SU-DHL-6 (cell line): ENCODE measurements around the gene USP6.
"Not testable (repeated sequence)": the region's sequence is repeated elsewhere in the genome, so short reads cannot be mapped to it uniquely, and the experiment has no call there.

ENCODE experiments used
- H2AFZ ChIP-seq: fragments of 200-600 bp; sonication (generic); 2 replicates; pipeline ENCODE4 v1.6.1; 2014; ENCODE audit warnings: low read depth, mild to moderate bottlenecking, moderate library complexity, mixed read lengths, antibody characterized with exemption, low read length; ENCODE audit not compliant: severe bottlenecking
- H3F3A ChIP-seq: fragments of 200-600 bp; shearing (Covaris generic); 2 replicates; pipeline ENCODE4 v1.6.0; 2016; ENCODE audit warnings: antibody characterized with exemption, mild to moderate bottlenecking; ENCODE audit not compliant: insufficient read depth
- H3K27ac ChIP-seq: fragments of 200-600 bp; sonication (generic); 2 replicates; pipeline ENCODE4 v1.5.1; 2016; ENCODE audit warnings: low read depth, mild to moderate bottlenecking, low read length, moderate library complexity, mixed read lengths
- H3K27me3 ChIP-seq: fragments of 200-600 bp; sonication (generic), shearing (Covaris generic); 2 replicates; pipeline ENCODE4 v1.6.0; 2014; ENCODE audit warnings: mild to moderate bottlenecking, low read length
- H3K36me3 ChIP-seq: fragments of 200-600 bp; sonication (generic); 2 replicates; pipeline ENCODE4 v1.6.1; 2014; ENCODE audit warnings: mild to moderate bottlenecking, low read length, mixed read lengths
- H3K4me2 ChIP-seq: fragments of 300-600, 200-600 bp; shearing (Covaris generic), sonication (generic); 2 replicates; pipeline ENCODE4 v1.6.0; 2014; ENCODE audit warnings: low read length, low read depth, mild to moderate bottlenecking; ENCODE audit not compliant: poor library complexity, severe bottlenecking
- H3K4me3 ChIP-seq: fragments of 200-600 bp; sonication (generic); 2 replicates; pipeline ENCODE4 v1.5.1; 2014; ENCODE audit warnings: antibody characterized with exemption, low read length, mild to moderate bottlenecking, mixed read lengths; ENCODE audit not compliant: insufficient read depth, poor library complexity, severe bottlenecking
- H3K79me2 ChIP-seq: fragments of 200-600 bp; sonication (generic); 2 replicates; pipeline ENCODE4 v1.6.1; 2014; ENCODE audit warnings: mild to moderate bottlenecking, low read length, moderate library complexity; ENCODE audit not compliant: insufficient read depth
- H3K9ac ChIP-seq: fragments of 200-600 bp; sonication (generic); 2 replicates; pipeline ENCODE4 v1.7.0; 2014; ENCODE audit warnings: mild to moderate bottlenecking, low read length
- H3K9me2 ChIP-seq: fragments of 200-600 bp; sonication (generic); replicated peaks from 2 replicates; pipeline ENCODE4 v1.6.1; 2014; ENCODE audit warnings: low read length; ENCODE audit not compliant: insufficient read depth
- H3K9me3 ChIP-seq: fragments of 200-600 bp; sonication (generic); 2 replicates; pipeline ENCODE4 v1.6.1; 2014; ENCODE audit warnings: low read length, mixed read lengths; ENCODE audit not compliant: insufficient read depth
- H4K20me1 ChIP-seq: fragments of 200-600 bp; sonication (generic); 2 replicates; pipeline ENCODE4 v1.6.1; 2014; ENCODE audit warnings: low read depth, mild to moderate bottlenecking, antibody characterized with exemption, low read length, moderate library complexity, mixed read lengths
- CTCF ChIP-seq: fragments of 200-600 bp; sonication (generic); IDR thresholded peaks from one replicate; pipeline ENCODE4 v1.5.1; 2017; ENCODE audit warnings: antibody characterized with exemption, mild to moderate bottlenecking, low read length, moderate library complexity; ENCODE audit not compliant: insufficient read depth, poor library complexity, severe bottlenecking
- EZH2phosphoT487 ChIP-seq: fragments of 200-600 bp; sonication (generic), shearing (Covaris generic); conservative IDR thresholded peaks from 2 replicates; pipeline ENCODE4 v1.6.1; 2018; ENCODE audit warnings: mild to moderate bottlenecking, antibody characterized with exemption, low read length, moderate library complexity, mixed read lengths

The USP6 gene

GRCh38 chr17:5138616-5139457, 23.0 kb downstream of the USP6 start:
- Histone ChIP-seq H3K27ac (no peak overlapping the region), H4K20me1 (no peaks in the 10 kb centered on the region), H3F3A (no peaks in the 10 kb centered on the region), H3K4me2 (no peak overlapping the region), H3K79me2 (no peaks in the 10 kb centered on the region), H3K9me2 (no peaks in the 10 kb centered on the region), H3K9ac (no peak overlapping the region), H3K27me3 (no peaks in the 10 kb centered on the region), H3K4me3 (no peak overlapping the region), H2AFZ (no peak overlapping the region), H3K9me3 (no peaks in the 10 kb centered on the region), H3K36me3 (no peaks in the 10 kb centered on the region)
- no peak for TF ChIP-seq CTCF
- no peak for TF ChIP-seq EZH2phosphoT487

GRCh38 chr17:5139458-5139732, 23.6 kb downstream of the USP6 start:
- H3K9ac ChIP-seq: no peak overlapping the region
- H3F3A ChIP-seq: no peaks in the 10 kb centered on the region
- H2AFZ ChIP-seq: no peak overlapping the region
- no peak overlapping the region for H3K27ac ChIP-seq
- no peaks in the 10 kb centered on the region for H3K79me2 ChIP-seq
- no peaks in the 10 kb centered on the region for H3K9me3 ChIP-seq
- TF ChIP-seq CTCF (no peak), EZH2phosphoT487 (no peak)
- H3K27me3 ChIP-seq: no peaks in the 10 kb centered on the region
- no peaks in the 10 kb centered on the region for H3K9me2 ChIP-seq
- H3K4me2 ChIP-seq: no peak overlapping the region
- H4K20me1 ChIP-seq: no peaks in the 10 kb centered on the region
- no peak overlapping the region for H3K4me3 ChIP-seq
- no peaks in the 10 kb centered on the region for H3K36me3 ChIP-seq

DNA sequence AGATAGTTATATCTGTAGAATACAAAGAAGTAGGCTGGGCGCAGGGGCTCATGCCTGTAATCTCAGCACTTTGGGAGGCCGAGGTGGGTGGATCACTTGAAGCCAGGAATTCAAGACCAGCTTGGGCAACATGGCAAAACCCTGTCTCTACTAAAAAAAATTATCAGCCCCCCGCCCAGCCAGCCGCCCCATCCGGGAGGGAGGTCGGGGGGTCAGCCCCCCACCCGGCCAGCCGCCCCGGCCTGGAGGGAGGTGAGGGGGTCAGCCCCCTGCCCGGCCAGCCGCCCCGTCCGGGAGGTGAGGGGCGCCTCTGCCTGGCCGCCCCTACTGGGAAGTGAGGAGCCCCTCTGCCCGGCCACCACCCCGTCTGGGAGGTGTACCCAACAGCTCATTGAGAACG, 27.0 kb downstream of the USP6 start:
- not testable (repeated sequence) for H3K79me2 ChIP-seq, H3K4me3 ChIP-seq, H3K9ac ChIP-seq, H3K9me3 ChIP-seq, H3K4me2 ChIP-seq, H3K27me3 ChIP-seq, H3K27ac ChIP-seq, H3F3A ChIP-seq, H4K20me1 ChIP-seq, H2AFZ ChIP-seq, H3K36me3 ChIP-seq, H3K9me2 ChIP-seq

DNA sequence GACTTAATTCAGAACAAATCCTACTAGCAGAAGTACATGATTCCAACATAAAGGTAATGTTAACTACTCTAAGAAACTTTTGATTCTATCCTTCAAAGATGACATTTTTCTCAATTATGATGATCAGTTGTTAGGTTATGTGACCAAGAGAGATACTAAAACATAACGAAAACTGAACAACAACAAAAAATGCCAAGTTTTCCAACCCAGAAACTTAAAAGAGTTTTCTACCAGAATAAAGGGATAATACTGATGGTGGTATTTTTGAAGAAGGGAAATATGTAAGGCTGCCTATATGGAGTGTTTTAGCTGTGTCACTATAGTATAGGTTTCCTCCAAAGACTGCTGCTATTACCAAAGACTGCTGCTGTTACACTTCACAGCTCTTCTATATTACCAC, 30.3 kb downstream of the USP6 start:
- H3K9me3 ChIP-seq, H3K36me3 ChIP-seq, H4K20me1 ChIP-seq, H2AFZ ChIP-seq, H3K9ac ChIP-seq, H3K9me2 ChIP-seq, H3K79me2 ChIP-seq, H3F3A ChIP-seq, H3K27me3 ChIP-seq, H3K27ac ChIP-seq, H3K4me2 ChIP-seq, H3K4me3 ChIP-seq: not testable (repeated sequence)

GRCh38 chr17:5160702-5161101, 44.9 kb downstream of the USP6 start:
- not testable (repeated sequence) for H3K9ac ChIP-seq, H3K79me2 ChIP-seq, H3K27me3 ChIP-seq, H3K9me3 ChIP-seq, H3K27ac ChIP-seq, H3K4me3 ChIP-seq, H3F3A ChIP-seq, H3K4me2 ChIP-seq, H3K36me3 ChIP-seq, H2AFZ ChIP-seq, H3K9me2 ChIP-seq, H4K20me1 ChIP-seq

DNA sequence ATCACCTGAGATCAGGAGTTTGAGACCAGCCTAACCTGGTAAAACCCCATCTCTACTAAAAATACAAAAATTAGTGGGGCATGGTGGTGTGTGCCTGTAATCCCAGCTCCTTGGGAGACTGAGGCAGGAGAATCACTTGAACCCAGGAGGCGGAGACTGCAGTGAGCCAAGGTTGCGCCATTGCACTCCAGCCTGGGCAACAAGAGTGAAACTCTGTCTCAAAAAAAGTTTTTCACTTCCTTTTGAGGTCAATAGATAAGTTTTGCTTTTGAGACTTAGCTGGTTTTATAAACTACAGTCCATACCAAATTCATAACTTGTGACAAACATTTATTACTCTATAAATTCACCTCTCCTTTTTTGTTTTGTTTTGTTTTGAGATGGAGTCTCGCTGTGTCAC, 46.0 kb downstream of the USP6 start:
- H3K4me2 ChIP-seq, H3K79me2 ChIP-seq, H4K20me1 ChIP-seq, H3K9me3 ChIP-seq, H3K4me3 ChIP-seq, H3K27ac ChIP-seq, H3K27me3 ChIP-seq, H3K36me3 ChIP-seq, H2AFZ ChIP-seq, H3K9ac ChIP-seq, H3K9me2 ChIP-seq, H3F3A ChIP-seq: not testable (repeated sequence)
